Endothelial cell of umbilical vein (primary cell): Measurements from ENCODE around the gene RRP1. TPM values are rescaled to one million over a fixed set of nuclear protein-coding genes. Genes with fewer than 3 reads are reported as not detected.

Experiments
- BruUV-seq: library from RNA; stranded (reverse); fragments of 400-500 nt; replicated peaks from 2 replicates; lab custom pipeline; 2021; lab: Mats Ljungman, UMichigan
- CTCF ChIA-PET: fragments of 300-600, 350-600 bp; sonication (Branson Sonifier 250); formaldehyde crosslinking; loops from one replicate; lab custom pipeline; 2021; ENCODE audit warnings: antibody characterized with exemption, inconsistent platforms; lab: Charles Lee
- POLR2A ChIA-PET: fragments of 300-600, 350-600 bp; sonication (Branson Sonifier 250); formaldehyde crosslinking; loops from one replicate; lab custom pipeline; 2021; ENCODE audit warnings: antibody characterized with exemption, inconsistent platforms; lab: Charles Lee
- DNase-seq: peaks from one replicate; pipeline ENCODE4 v3.0.0-alpha.2; 2011; ENCODE audit warnings: low read depth, low spot score
- FAIRE-seq: peaks from 2 replicates; lab custom pipeline; 2011; peaks lifted over from hg19 to GRCh38; lab: Jason Lieb, UNC
- H2AFZ ChIP-seq: 2 replicates; pipeline ENCODE4 v1.6.0; 2012; ENCODE audit warnings: low read depth, low read length, control low read depth, inconsistent platforms
- H3K27ac ChIP-seq: 2 replicates; pipeline ENCODE4 v1.5.1; 2011; ENCODE audit warnings: low read depth, mild to moderate bottlenecking, control low read depth, low read length, moderate library complexity; ENCODE audit not compliant: insufficient read depth
- H3K27me3 ChIP-seq, 2 experiments: 2 replicates each; pipeline versions ENCODE4 v1.6.0 to v1.6.1; 2011; ENCODE audit warnings: low read length in 2 of 2, mixed read lengths in 1 of 2; ENCODE audit not compliant: control insufficient read depth in 2 of 2, insufficient read depth in 2 of 2
- H3K36me3 ChIP-seq, 2 experiments: 2 replicates in 1 of 2; 3 replicates in 1 of 2; pipeline ENCODE4 v1.5.1; 2011; ENCODE audit warnings: low read length in 2 of 2, mild to moderate bottlenecking in 1 of 2, moderate library complexity in 1 of 2; ENCODE audit not compliant: control insufficient read depth in 2 of 2, insufficient read depth in 2 of 2; ENCODE audit errors: extremely low read depth in 1 of 2
- H3K4me1 ChIP-seq: 3 replicates; pipeline ENCODE4 v1.5.1; 2011; ENCODE audit warnings: mild to moderate bottlenecking, low read length; ENCODE audit not compliant: control insufficient read depth, insufficient read depth; ENCODE audit errors: extremely low read depth
- H3K4me2 ChIP-seq: 2 replicates; pipeline ENCODE4 v1.6.1; 2011; ENCODE audit warnings: low read length, control low read depth, mixed read lengths; ENCODE audit not compliant: insufficient read depth
- H3K4me3 ChIP-seq, 3 experiments: fragments of 200-600 bp in 1 of 3; sonication (generic), shearing (Covaris generic) in 1 of 3; replicated peaks in 1 of 3; 2 replicates each; pipeline ENCODE4 v1.5.1; 2011 to 2016; ENCODE audit warnings: control low read depth in 3 of 3, low read length in 3 of 3, mild to moderate bottlenecking in 2 of 3, inconsistent platforms in 1 of 3, low read depth in 1 of 3, moderate library complexity in 1 of 3; ENCODE audit not compliant: insufficient read depth in 1 of 3
- H3K79me2 ChIP-seq: 2 replicates; pipeline ENCODE4 v1.6.0; 2012; ENCODE audit warnings: low read length, inconsistent platforms; ENCODE audit not compliant: control insufficient read depth, insufficient read depth
- H3K9ac ChIP-seq: replicated peaks from 2 replicates; pipeline ENCODE3; 2011; ENCODE audit warnings: low read length, control low read depth; ENCODE audit not compliant: insufficient read depth; ENCODE audit errors: extremely low read depth
- H3K9me1 ChIP-seq: replicated peaks from 3 replicates; pipeline ENCODE4 v1.6.0; 2011; ENCODE audit warnings: mild to moderate bottlenecking, low read length; ENCODE audit not compliant: control insufficient read depth, insufficient read depth; ENCODE audit errors: extremely low read depth
- H3K9me3 ChIP-seq: replicated peaks from 2 replicates; pipeline ENCODE4 v1.5.1; 2012; ENCODE audit warnings: low read length, inconsistent platforms; ENCODE audit not compliant: control insufficient read depth, insufficient read depth
- H4K20me1 ChIP-seq: replicated peaks from 2 replicates; pipeline ENCODE3; 2011; ENCODE audit warnings: mild to moderate bottlenecking, low read length; ENCODE audit not compliant: control insufficient read depth, insufficient read depth; ENCODE audit errors: extremely low read depth
- EZH2 ChIP-seq: IDR thresholded peaks from 2 replicates; pipeline ENCODE4 v1.6.1; 2012; ENCODE audit warnings: borderline replicate concordance, low read depth, mild to moderate bottlenecking, moderate library complexity, low read length, inconsistent platforms; ENCODE audit not compliant: severe bottlenecking
- FOS ChIP-seq: IDR thresholded peaks from 2 replicates; pipeline ENCODE4 v1.6.1; 2011; ENCODE audit warnings: mild to moderate bottlenecking, low read length, moderate library complexity, borderline replicate concordance; ENCODE audit not compliant: insufficient read depth
- GATA2 ChIP-seq: IDR thresholded peaks from 2 replicates; pipeline ENCODE4 v1.7.0; 2011; ENCODE audit warnings: low read depth, mild to moderate bottlenecking, moderate library complexity, mixed read lengths, low read length; ENCODE audit not compliant: insufficient read length, insufficient read depth
- JUN ChIP-seq: IDR thresholded peaks from 2 replicates; pipeline ENCODE4 v1.6.1; 2011; ENCODE audit warnings: borderline replicate concordance, low read depth; ENCODE audit not compliant: insufficient read length, insufficient read depth
- MYC ChIP-seq: IDR thresholded peaks from one replicate; pipeline ENCODE4 v1.6.1; 2011; ENCODE audit warnings: mild to moderate bottlenecking, low read depth, low read length
- POLR2A ChIP-seq: IDR thresholded peaks from 2 replicates; pipeline ENCODE4 v1.6.1; 2012; ENCODE audit warnings: low read depth, mild to moderate bottlenecking, control low read depth, low read length
- POLR2AphosphoS5 ChIP-seq: IDR thresholded peaks from 2 replicates; pipeline ENCODE4 v1.6.1; 2012; ENCODE audit warnings: low read depth, mild to moderate bottlenecking, control low read depth, low read length, moderate library complexity; ENCODE audit not compliant: insufficient read depth
- dilution Hi-C: fragments of 300-500 bp; cut with MboI; formaldehyde crosslinking; loops from one replicate; pipeline ENCODE4 v1.15.0; 2019; ENCODE audit warnings: low sequenced_read_pairs; ENCODE audit not compliant: extremely low pct_ligation_motif_present
- intact Hi-C: fragments of 100-400 bp; cut with micrococcal nuclease; formaldehyde crosslinking; loops from one replicate; pipeline ENCODE4 v1.10.0; 2022
- polyA plus RNA-seq, 4 experiments: library from polyadenylated mRNA; depleted of rRNA in 3 of 4; stranded (reverse) in 3 of 4; unstranded in 1 of 4; fragments of >200 nt; gene quantifications; 2 replicates each; pipeline versions ENCODE4 v1.2.1 to v1.2.3, GENCODE V29; 2011 to 2012; ENCODE audit warnings: missing spikeins in 1 of 4
- total RNA-seq: library from RNA; stranded (reverse); gene quantifications from 2 replicates; pipeline ENCODE4 v1.2.3, GENCODE V29; 2021
- TF ChIP-seq, protein P1 (sequence below): IDR thresholded peaks from 2 replicates; pipeline ENCODE4 v1.6.1; 2011; ENCODE audit not compliant: insufficient read depth, insufficient read length
- TF ChIP-seq, protein P2 (sequence below), 2 donors: IDR thresholded peaks; 1 replicate in 1 of 2; 2 replicates in 1 of 2; pipeline ENCODE4 v1.5.1; 2011; ENCODE audit warnings: low read length in 2 of 2, mild to moderate bottlenecking in 2 of 2, moderate library complexity in 2 of 2, control low read depth in 1 of 2, inconsistent platforms in 1 of 2, low read depth in 1 of 2; ENCODE audit not compliant: insufficient read depth in 1 of 2; ENCODE audit errors: extremely low read depth in 1 of 2

The RRP1 gene
- total and polyA plus RNA-seq, 2 donors (not counting 3 experiments of a cell fraction or from before 2014, with no cell fraction given) = 15.2 to 36.3 TPM

- POLR2A ChIA-PET = no interaction called here
Measured at GRCh38 chr21:43749651-43750262, 39.6 kb upstream of the RRP1 start.

More at GRCh38 chr21:43749651-43750262, 39.6 kb upstream of the RRP1 start:
- dilution Hi-C loops = no loop called here
- peaks cover 3 to 9% of the 10 kb centered on the region in 2 experiments for H3K36me3 ChIP-seq
- H3K9ac ChIP-seq = no peak overlapping the region
- CTCF ChIA-PET = no interaction called here
- no peaks in the 10 kb centered on the region for H3K9me1 ChIP-seq
- no peak overlapping the region for H3K4me3 ChIP-seq
- H3K27me3 ChIP-seq = no peaks in the 10 kb centered on the region
- H3K4me2 ChIP-seq = no peak overlapping the region
- FAIRE-seq = no peak
- intact Hi-C loops = no loop called here
- H3K27ac ChIP-seq = no peak overlapping the region
- TF ChIP-seq FOS (no peak), JUN (no peak), POLR2A (no peak), GATA2 (no peak), POLR2AphosphoS5 (no peak), EZH2 (no peak), MYC (no peak)
- TF ChIP-seq, protein P1, sequence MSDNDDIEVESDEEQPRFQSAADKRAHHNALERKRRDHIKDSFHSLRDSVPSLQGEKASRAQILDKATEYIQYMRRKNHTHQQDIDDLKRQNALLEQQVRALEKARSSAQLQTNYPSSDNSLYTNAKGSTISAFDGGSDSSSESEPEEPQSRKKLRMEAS = no peak
- TF ChIP-seq, protein P2, sequence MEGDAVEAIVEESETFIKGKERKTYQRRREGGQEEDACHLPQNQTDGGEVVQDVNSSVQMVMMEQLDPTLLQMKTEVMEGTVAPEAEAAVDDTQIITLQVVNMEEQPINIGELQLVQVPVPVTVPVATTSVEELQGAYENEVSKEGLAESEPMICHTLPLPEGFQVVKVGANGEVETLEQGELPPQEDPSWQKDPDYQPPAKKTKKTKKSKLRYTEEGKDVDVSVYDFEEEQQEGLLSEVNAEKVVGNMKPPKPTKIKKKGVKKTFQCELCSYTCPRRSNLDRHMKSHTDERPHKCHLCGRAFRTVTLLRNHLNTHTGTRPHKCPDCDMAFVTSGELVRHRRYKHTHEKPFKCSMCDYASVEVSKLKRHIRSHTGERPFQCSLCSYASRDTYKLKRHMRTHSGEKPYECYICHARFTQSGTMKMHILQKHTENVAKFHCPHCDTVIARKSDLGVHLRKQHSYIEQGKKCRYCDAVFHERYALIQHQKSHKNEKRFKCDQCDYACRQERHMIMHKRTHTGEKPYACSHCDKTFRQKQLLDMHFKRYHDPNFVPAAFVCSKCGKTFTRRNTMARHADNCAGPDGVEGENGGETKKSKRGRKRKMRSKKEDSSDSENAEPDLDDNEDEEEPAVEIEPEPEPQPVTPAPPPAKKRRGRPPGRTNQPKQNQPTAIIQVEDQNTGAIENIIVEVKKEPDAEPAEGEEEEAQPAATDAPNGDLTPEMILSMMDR (IDR thresholded peaks at IDR 0.05; ENCODE audit: extremely low read depth in 1 of 2, insufficient read depth in 1 of 2, low read depth in 1 of 2, low read length in 2 of 2) = no peak
- BruUV-seq = no TSS peak
- no peaks in the 10 kb centered on the region for H3K9me3 ChIP-seq
- H2AFZ ChIP-seq = no peak overlapping the region
- no peaks in the 10 kb centered on the region for H3K79me2 ChIP-seq
- no peak for DNase-seq
- H4K20me1 ChIP-seq = no peaks in the 10 kb centered on the region
- H3K4me1 ChIP-seq = no peaks in the 10 kb centered on the region
